Left ventricle myocardium superior (tissue), 1 donor: ENCODE results near the gene ATP6V1C2. TPM values are rescaled to one million over a fixed set of nuclear protein-coding genes. Genes with fewer than 3 reads are reported as not detected.
A peak's percentile ranks its signal among the peaks of the same experiment; 100 is the strongest.

Source experiments
- ATAC-seq: fragments of 200-7000 bp; cut with Tn5 transposase; one replicate; pipeline ENCODE4 v1.9.1; 2020; ENCODE audit warnings: mild to moderate bottlenecking, moderate library complexity
- DNase-seq: peaks from one replicate; pipeline ENCODE4 v3.0.0-alpha.2; 2020
- intact Hi-C: fragments of 100-400 bp; cut with micrococcal nuclease; formaldehyde crosslinking; loops from one replicate; pipeline ENCODE4 v1.11.0; 2022
- long read RNA-seq: library from polyadenylated mRNA; unstranded; transcript quantifications from one replicate; pipeline ENCODE4 v2.0.0, GENCODE V29; 2021
- total RNA-seq: library from RNA; stranded (reverse); fragmentation: NEBNext Ultra II Directional; extraction: Animal tissue kit (Norgen Biotek cat#: 25700); gene quantifications from one replicate; pipeline ENCODE4 v1.2.1, GENCODE V29; 2021
- donor health status: DM: no; HTN: yes; CAD: no; lungs with severe emphysema.

ATP6V1C2 gene, protein sequence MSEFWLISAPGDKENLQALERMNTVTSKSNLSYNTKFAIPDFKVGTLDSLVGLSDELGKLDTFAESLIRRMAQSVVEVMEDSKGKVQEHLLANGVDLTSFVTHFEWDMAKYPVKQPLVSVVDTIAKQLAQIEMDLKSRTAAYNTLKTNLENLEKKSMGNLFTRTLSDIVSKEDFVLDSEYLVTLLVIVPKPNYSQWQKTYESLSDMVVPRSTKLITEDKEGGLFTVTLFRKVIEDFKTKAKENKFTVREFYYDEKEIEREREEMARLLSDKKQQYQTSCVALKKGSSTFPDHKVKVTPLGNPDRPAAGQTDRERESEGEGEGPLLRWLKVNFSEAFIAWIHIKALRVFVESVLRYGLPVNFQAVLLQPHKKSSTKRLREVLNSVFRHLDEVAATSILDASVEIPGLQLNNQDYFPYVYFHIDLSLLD
- 2.7 TPM for total RNA-seq
- long read RNA-seq, partial matches to known transcripts = 0 of 3 reads
- long read RNA-seq, other reads (novel, unspliced or antisense) = 3 of 3 reads

DNA sequence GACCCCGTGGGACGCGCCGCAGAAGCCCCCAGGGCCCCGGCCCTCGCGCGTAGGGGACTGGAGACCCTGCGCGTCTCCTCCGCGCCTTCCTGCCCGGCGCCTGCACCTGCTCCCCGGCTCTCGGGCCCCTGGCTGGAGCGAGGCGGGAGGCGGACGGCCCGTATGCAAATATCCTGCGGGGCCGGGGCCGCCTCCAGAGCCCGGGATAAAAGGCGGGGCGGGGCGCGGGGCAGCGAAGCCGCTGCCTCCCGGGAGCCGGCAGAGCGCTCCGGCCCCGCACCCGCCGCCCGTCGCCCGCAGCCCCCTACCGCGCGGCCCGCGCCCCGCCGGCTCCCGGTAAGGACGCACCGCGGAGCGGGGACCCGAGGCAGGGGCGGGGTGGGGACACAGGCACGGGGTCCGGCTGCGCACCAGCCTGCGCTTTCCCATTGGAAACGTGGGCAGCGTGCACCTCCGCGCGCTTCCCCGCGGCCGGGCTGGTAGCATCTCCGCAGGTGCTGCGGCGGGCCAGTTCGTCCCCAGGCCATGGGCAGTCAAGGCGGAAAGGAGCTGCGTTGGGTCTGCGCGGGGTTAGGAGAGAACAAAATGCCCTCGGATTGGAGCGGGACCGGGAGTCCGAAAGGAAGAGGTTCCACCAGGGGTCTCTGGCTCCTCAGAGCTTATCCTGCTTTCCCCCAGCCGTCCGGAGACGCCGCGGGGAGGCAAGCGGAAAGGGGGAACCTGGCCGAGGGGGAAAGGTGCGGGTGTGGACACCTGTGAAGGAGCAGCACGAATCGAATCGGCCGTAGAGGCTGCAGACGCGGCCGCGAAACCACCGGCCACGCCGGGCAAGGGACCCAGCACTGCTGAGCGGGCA is at the start of gene ATP6V1C2:
Gene ATP6V1C2, plus strand, starts transcription at position 235 of the 856 bp plus-strand sequence. CDS start 1,220 bp downstream, outside the sequence.
- ATAC-seq (peak; percentile 74), DNase-seq (peak; percentile 46)
- intact Hi-C loops = no loop called here

DNA sequence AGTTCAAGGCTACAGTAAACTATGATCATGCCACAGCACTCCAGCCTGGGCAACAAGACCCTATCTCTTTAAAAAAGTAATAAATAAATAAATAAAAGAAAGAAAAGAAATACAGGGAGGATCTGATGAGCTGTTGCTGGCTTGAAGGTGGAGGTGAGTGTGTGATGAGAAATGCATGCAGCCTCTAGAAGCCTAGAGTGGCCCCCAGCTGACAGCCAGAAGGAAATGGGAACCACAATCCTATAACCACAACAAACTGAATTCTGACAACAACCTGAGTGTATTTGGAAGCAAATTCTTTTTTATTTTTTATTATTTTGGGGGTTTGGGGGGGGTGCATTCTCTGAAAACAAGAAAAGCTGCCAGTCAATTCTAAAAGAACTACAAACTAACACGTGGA is 46.3 kb upstream of the ATP6V1C2 start:
- ATAC-seq (no peak), DNase-seq (no peak)
- intact Hi-C loops = no loop called here

DNA sequence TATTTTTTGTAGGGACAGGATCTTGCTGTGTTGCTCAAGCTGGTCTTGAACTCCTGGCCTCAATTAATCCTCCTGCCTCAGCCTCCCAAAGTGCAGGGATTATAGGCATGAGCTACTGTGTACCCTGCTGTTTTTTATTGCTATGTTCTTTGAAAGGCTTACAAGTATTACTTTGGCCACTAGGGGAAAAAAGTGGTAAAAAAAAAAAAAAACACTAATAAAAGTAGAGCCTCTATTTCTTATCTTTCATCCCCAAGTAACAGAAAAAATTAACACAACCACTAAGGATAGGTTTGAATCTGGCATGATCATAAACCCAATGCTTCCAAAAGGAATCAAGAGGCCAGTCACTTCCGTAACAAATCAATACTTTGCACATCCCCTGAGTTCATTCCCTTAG is 43.2 kb upstream of the ATP6V1C2 start:
- intact Hi-C loops = no loop called here
- ATAC-seq (no peak), DNase-seq (no peak)

DNA sequence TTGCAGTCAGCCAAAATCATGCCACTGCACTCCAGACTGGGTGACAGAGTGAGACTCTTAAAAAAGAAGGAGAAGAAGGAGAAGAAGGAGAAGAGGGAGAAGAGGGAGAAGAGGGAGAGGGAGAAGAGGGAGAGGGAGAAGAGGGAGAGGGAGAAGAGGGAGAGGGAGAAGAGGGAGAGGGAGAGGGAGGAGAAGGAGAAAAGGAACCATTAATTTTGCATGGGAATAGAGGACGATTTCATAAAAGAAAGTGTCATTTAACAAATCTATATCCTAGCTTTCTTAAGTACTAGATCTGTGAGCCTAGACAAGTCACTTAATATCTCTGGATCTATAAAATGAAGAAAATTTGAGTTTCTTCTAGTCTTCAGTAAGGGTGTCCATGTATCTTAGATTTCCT is 41.2 kb upstream of the ATP6V1C2 start:
- ATAC-seq (no peak), DNase-seq (no peak)
- intact Hi-C loops = no loop called here

DNA sequence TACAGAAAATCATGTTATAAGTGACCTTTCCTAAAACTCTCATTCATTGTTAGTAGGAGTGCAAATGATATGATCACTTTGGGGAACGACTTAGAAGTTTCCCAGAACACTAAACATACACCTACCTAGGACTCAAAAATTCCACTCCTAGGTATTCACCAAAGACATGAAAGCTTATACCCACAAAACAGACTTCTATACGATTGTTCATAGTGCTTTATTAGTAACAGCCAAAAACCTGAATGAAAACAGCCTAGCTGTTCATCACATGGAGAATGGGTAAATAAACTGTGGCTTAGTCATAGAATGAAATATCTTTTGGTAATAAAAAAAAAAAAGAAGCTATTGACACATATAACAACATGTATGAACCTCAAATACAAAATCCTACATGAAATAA is 40.5 kb upstream of the ATP6V1C2 start:
- DNase-seq = no peak
- ATAC-seq = no peak
- intact Hi-C loops = no loop called here

DNA sequence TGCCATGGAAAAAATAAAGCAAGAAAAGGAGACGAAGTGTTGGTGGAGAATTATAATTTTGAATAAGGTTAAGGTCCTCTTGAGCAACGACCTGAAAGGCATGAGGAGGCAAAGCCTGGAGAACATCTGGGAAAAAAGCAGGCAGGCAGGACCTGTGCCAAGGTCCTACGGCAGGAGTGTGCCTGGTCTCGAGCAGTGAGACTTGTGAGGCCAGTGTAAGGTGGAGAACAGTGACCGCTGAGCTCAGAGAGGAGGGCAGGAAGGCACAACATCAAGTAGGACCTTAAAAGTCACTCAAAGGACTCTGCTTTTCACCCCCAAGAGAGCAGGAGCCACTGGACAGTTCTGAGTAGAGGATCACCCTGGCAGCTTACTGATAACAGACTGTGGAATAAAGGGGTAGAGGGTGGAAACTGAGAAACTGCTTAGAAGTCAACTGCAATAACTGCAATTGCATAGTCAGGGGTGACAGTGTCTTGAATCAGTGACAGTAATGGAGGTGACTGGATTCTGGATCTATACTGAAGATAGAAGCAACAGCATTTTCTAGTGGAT is 35.2 kb upstream of the ATP6V1C2 start:
- intact Hi-C loops = no loop called here
- no peak for DNase-seq
- no peak for ATAC-seq

DNA sequence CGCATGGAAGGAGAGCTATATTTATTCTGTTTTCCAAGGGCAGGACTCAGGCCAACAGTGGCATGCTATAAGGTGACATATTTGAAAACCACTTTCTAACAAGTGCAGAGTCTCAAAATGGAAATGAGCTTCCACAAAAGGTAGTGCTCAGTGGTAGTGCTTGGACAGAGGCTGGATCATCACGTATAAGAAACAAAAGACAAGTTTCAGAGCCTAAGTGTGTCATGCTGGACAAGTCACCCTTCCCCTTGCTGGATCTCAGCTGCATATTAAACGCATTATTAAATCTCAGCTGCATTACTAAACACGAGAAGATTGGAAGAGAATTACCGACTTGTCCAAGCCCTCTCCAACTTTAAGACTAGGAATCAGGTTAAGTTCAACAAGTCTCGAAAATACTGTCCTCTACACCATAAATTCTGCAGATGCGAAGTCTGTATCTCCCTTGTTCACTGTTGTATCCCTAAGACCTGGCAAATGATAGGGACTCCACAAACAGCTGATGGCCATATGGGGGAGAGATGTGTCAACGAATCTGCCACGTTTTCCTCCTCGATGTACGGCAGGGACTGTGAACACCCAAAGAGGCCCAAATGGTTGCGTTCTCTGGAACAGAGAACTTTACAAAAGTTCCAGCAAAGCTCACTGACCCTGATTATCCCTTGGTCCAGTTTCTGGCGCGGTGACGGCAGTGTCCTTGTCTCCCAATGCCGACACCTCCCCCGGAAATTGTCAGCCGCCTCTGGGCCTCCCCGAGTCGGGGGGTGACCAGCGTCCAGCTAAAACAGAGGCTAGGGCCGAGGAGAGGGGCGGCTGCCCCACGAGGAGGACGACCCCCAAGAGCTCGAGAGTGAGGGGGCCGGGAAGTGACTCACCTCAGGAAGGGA is 32.3 kb upstream of the ATP6V1C2 start:
- DNase-seq = peak; percentile 49
- ATAC-seq = peak; percentile 48
- intact Hi-C loops = no loop called here

DNA sequence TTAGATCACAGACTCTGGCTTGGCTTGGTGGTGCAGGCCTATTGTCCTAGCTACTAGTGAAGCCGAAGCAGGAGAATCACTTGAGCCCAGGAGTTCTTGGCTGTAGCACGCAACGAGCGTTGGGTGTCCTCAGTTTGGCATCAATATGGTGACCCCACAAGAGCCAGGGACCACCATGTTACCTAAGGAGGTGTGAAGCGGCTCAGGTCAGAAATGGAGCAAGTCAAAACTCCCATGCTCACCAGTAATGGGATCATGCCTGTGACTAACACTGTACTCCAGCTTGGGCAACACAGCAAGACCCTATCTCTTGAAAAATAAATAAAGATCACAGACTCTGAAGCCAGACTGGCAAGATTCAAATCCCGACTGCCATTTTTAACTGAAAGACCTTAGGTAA is 29.9 kb upstream of the ATP6V1C2 start:
- intact Hi-C loops = no loop called here
- ATAC-seq (no peak), DNase-seq (no peak)

DNA sequence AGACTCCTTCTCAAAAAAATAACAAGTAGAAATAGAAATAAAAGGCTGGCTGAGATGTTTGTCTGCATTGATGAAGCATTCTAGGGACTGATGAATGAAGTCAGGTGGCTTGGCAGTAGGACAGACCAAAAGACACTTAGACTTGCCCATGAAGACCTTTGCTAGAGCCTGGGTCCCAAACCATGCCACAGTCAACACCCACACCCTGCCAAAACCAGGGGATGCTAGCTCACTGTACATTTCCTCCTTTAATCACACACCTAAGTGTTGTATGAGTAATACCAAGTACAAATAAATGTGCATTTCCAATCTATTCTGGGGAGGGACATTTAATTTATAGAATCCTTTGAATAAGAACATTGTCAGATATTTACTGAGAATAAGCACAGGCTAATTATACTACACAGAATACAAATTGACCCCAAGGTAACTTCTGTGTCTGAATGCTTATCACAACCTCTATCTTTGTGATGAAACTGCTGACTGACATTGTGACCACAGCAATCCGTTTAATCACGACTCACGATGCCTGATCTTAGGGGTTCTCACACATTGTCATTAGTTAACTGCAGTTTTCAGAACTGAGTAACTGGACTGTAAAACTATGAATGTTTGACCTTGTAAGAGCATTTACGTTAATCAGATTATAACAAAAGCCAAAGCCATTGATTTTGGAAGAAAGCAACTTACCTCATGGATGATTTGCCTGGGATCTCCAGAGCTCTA is 21.2 kb upstream of the ATP6V1C2 start:
- ATAC-seq (no peak), DNase-seq (no peak)
- intact Hi-C loops = no loop called here

DNA sequence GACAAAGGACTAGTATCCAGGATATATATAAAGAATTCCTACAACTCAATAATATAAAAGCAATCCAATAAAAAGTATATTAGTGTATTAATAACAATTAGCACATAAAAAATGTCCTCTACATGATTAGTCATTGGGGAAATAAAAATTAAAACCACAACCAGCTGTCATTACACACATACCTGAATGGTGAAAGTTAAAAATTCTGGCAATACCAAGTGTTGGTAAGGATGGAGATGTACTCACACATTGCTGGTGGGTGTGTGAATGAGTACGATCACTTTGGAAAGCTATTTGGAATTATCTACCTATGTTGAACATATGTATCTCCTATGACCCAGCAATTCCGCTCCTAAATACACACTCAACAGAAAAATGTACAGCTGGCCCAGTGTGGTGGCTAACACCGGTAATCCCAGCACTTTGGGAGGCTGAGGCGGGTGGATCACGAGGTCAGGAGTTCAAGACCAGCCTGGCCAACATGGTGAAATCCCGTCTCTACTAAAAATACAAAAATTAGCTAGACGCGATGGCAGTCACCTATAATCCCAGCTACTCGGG is 17.3 kb upstream of the ATP6V1C2 start:
- no peak for ATAC-seq
- intact Hi-C loops = no loop called here
- DNase-seq = no peak

DNA sequence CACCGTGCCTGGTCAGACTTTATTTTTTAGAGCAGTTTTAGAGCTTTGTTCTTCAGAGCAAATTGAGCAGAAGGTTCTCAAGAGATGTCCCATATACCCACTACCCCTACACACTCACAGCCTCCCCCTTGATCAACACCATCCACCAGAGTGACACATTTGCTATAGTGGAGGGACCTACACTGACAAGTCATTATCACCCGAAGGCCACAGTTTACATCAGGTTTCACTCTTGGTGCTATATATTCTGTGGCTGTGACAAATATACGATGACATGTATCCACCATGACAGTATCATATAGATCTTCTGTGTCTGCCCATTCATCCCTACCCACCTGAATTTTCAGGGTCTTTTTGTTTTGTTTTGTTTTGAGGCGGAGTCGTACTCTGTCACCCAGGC is 15.4 kb upstream of the ATP6V1C2 start:
- DNase-seq (no peak), ATAC-seq (no peak)
- intact Hi-C loops = no loop called here

DNA sequence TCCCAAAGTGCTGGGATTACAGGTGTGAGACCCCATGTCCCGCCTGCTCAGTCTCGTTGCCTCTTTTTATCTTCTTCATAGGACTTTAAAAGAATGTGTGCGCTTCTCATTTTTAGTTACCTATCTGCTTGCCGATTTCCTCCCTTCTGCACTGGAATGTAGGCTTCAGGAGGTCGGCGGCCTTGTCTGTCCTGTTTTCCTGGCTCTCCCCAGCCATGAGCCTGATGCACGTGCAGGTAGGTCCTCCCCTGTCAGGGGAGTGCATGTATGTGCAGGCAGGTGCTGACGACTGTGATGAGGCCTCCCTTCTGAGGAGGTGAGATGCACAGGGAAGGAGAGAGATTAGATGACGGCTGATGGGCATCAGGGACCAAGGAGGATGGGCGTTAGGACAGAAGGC is 13.6 kb upstream of the ATP6V1C2 start:
- DNase-seq (no peak), ATAC-seq (no peak)
- intact Hi-C loops = no loop called here

DNA sequence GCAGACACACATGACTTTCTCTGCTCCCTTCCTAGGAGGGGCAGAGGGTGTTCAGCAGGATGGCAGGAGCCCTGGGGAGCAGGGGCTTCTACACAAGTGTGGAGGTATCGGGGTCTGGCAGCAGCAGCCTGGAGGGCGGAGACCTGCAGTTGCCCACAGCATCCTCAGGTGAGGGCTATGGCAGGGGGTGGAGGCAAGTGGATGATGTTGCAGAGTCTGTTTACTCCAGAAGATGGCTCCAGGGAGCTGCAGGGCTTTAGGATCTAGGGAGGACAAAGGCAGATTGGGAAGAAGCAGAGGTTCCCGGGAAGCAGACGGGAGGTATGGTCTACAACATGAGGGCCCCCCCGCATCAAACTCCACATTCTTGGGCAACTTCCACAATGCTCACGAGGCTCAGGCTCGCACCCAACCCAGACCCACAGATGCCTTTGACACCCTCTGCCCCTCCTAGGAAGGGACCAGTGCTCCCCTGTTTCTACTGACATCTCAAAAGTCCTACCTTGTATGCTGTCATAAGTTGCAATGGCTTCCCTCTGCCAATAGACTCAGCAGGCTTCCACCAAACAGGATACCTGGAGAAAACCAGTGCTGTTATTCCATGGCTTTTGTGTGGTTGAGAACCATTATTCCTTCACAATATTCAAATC is 12.0 kb upstream of the ATP6V1C2 start:
- DNase-seq = no peak
- intact Hi-C loops = no loop called here
- peak; percentile 42 for ATAC-seq

DNA sequence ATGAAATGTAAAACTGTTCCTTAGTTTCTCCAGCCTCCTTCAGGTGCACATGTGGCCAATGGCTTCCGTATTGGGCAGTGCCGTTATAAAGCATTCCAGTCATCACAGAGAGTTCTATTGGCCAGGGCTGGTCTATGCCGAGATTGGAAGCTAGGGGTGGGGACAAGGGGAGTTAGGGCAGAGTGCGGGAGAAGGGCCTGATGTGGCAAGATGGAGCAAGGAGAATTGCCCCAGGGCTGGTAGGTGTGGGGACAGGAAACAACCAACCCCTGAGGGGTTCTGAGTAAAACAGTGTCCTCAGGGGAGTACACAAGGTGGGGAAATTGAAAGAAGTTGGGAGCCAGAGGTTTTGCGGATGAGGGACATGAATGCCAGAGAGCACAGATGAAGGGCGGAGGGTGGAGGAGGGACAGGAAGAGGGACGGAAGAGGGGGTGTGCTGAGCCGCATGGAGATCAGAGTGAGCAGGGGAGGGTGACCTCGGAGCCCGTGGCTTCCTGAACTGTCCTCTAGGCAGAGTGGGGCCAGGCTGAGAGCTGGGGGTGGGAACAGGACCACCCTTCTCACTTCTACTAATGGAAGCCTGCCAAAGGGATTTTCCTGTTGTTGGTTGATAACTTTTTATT is 9.1 kb upstream of the ATP6V1C2 start:
- no peak for ATAC-seq

DNA sequence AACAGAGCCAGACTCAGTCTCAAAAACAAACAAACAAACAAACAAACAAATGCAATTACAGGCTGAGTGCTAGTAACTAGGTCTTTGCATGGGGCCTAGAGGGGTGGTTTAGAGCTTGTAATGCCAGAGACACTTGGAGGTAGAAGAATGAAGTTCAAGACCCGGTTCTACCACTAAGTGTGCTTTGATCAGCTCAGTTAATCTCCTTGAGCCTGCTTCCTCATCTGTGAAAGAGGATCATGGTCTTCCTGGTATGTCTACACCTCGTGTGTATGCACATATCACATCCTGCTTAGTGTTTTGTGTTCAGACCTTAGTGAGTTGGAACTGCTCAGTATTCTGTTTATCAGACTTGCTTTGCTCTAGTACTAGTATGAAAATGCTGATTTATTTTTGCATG is 4.8 kb upstream of the ATP6V1C2 start:
- intact Hi-C loops = no loop called here
- ATAC-seq = no peak
- no peak for DNase-seq

More for the DNA sequence above, 9.1 kb upstream of the ATP6V1C2 start:
- no peak for DNase-seq
- intact Hi-C loops = no loop called here

DNA sequence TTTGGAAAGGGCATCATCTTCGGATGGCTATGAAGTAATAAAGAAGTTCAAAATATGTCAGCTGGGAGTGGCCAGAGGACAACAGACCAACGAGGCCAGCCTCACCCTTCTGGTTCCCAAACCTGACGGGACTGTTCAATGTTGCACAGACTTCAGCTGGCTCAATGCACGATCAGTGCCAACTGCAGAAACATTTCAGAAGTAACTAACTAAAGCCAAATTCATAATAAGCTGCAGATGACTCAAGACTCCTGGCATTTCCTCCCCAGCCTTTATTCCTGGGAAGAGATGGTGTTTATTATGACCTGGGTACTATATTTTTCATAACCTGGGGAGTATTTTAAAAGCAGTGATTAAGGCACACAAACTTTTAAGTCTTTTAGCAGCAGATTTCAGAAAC is 3.8 kb upstream of the ATP6V1C2 start:
- intact Hi-C loops = no loop called here
- no peak for DNase-seq
- no peak for ATAC-seq

DNA sequence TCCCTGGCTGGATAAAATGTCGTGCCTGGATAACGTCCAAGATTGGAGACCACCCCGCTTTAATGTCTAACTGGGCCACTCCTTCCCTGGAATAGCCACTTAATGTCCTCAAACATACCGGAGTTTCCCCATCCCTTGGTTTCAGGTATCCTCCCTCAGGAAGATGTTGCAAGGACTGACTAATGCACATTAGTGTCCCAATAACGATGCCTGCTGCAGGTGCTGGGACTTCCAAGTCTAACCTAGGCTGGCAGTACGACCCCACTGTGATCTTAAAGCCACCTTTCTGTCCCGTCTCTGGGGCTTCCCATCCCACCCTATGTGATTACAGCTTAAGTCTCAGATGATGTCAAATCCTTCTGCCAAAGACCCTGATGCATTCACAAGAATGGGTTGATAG is 1.1 kb upstream of the ATP6V1C2 start:
- DNase-seq (no peak), ATAC-seq (no peak)
- intact Hi-C loops = no loop called here
